SK-N-SH (cell line): Measurements from ENCODE around the gene ERVW-1.

Experiments used
- CHD2 ChIP-seq: fragments of 150-350 bp; IDR thresholded peaks from 2 replicates; pipeline ENCODE4 v1.6.1; 2018; ENCODE audit warnings: low read length; ENCODE audit not compliant: partially characterized antibody
- EZH2phosphoT487 ChIP-seq: fragments of 200-600 bp; sonication (generic); IDR thresholded peaks from 2 replicates; pipeline ENCODE4 v1.6.1; 2017; ENCODE audit warnings: low read depth, mixed run types, mild to moderate bottlenecking, antibody characterized with exemption, moderate library complexity, borderline replicate concordance
- JUND ChIP-seq: IDR thresholded peaks from 2 replicates; pipeline ENCODE4 v1.4.0; 2012
- POLR2AphosphoS5 ChIP-seq: IDR thresholded peaks from 2 replicates; pipeline ENCODE4 v1.6.1; 2012; ENCODE audit warnings: low read depth, low read length
- RAD21 ChIP-seq: IDR thresholded peaks from 2 replicates; pipeline ENCODE4 v1.6.1; 2012; ENCODE audit warnings: mild to moderate bottlenecking, low read length
- TF ChIP-seq, protein P1 (sequence below): fragments of 200-600 bp; sonication (generic); IDR thresholded peaks from 2 replicates; pipeline ENCODE4 v1.6.1; 2017; ENCODE audit warnings: antibody characterized with exemption, mild to moderate bottlenecking, moderate library complexity
- TF ChIP-seq, protein P2 (sequence below): IDR thresholded peaks from 2 replicates; pipeline ENCODE4 v1.4.0; 2012; ENCODE audit warnings: low read depth

DNA sequence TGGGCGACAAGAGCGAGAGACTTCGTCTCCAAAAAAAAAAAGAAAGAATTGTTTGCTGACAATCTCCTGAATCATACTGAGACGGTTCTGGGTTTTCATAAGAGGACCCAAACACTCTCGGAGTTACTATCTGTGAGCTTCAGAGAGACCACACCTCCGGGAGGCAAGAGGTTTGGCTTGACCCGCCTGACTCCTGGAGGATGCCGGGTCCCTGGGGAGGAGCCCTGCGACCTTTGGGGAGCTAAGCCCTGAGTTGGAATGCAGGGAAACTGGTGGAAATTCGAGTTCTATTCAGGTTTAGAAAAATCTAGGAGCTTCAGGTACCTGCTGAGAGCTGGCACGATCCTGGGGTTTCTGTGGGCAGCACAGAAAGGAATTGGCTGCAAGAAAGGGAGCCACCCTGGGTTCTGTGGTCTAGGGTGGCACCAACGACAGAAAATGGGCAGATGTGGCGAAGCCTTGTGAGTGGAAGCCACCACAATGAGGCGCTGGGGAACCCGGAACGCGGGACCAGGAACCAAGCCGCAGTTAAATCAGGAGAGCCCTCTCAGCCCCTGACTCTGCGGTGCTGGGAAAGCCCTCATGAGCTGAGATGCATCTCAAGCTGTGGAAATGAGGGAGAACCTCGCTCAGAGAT lies 52.3 kb downstream of the ERVW-1 start:
- TF ChIP-seq RAD21 (no peak), POLR2AphosphoS5 (no peak), EZH2phosphoT487 (no peak), JUND (no peak), CHD2 (no peak)
- TF ChIP-seq, protein P1, sequence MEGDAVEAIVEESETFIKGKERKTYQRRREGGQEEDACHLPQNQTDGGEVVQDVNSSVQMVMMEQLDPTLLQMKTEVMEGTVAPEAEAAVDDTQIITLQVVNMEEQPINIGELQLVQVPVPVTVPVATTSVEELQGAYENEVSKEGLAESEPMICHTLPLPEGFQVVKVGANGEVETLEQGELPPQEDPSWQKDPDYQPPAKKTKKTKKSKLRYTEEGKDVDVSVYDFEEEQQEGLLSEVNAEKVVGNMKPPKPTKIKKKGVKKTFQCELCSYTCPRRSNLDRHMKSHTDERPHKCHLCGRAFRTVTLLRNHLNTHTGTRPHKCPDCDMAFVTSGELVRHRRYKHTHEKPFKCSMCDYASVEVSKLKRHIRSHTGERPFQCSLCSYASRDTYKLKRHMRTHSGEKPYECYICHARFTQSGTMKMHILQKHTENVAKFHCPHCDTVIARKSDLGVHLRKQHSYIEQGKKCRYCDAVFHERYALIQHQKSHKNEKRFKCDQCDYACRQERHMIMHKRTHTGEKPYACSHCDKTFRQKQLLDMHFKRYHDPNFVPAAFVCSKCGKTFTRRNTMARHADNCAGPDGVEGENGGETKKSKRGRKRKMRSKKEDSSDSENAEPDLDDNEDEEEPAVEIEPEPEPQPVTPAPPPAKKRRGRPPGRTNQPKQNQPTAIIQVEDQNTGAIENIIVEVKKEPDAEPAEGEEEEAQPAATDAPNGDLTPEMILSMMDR, result no peak
- TF ChIP-seq, protein P2, sequence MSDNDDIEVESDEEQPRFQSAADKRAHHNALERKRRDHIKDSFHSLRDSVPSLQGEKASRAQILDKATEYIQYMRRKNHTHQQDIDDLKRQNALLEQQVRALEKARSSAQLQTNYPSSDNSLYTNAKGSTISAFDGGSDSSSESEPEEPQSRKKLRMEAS, result no peak
